Measurements from ENCODE around the gene SLC48A1.

SLC48A1 gene

DNA sequence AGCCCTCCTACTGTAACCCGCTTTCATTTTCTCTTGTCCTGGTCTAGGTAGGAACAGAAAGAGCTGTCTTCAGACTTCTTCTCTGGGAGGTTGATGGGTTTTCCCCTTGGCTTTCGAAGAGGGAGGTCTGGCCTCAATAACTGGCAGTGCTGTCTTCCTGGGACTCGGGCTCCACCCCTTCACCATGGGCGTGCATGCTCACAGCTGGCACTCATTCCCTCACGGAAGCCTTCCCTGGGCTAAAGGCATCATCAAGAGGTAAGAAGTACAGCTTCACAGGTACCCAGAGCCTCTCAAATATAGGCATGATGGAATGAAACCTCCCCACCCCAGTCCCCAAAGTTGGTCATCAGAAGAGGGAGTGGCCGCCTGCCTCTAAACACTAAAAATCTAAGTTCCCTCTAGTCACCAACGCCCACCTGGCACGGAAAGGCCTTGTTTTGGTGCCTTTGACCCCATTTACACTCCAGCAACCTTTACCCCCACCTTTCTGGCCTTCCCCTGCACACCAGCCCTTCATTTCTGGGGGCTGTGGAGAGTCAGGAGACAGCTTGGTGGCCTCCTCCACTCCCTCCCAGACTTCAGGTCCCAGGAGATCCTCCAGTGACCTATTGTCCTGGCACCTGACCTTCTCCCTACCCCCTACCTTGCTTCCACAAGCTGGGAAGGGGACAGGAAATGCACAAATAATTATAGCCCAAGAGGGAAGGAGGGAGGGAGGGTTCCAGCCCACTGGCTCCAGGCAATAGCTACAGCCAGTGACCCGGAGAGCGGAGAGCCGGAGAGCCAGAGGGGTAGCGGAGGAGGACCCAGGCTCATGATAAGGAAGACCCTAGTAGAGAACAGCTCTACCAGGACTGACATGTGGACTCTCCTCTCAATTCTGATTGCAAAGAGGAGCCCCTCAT, 17.1 kb upstream of the SLC48A1 start:
- Histone ChIP-seq H3K27ac (ENCODE audit: low read length) (peak overlapping the region; percentile 95), H3K9ac (ENCODE audit: low read length) (peak overlapping the region; percentile 66), H3K36me3 (replicated peaks; ENCODE audit: low read depth, low read length) (no peaks in the 10 kb centered on the region), H3K4me1 (ENCODE audit: low read length) (peaks cover 74% of the 10 kb centered on the region), H3K9me3 (ENCODE audit: insufficient read depth, low read length) (no peaks in the 10 kb centered on the region), H3K4me3 (ENCODE audit: low read length) (peak overlapping the region; percentile 72), H3K27me3 (ENCODE audit: low read depth, low read length) (no peaks in the 10 kb centered on the region), H3K79me2 (ENCODE audit: low read length) (no peaks in the 10 kb centered on the region), H3K4me2 (ENCODE audit: low read length) (peak overlapping the region; percentile 82), H2AFZ (ENCODE audit: low read depth, low read length) (0 out of 2 replicates have a peak overlapping the region, but pooled peaks have one; percentile 3), H4K20me1 (ENCODE audit: insufficient read depth, low read length) (no peaks in the 10 kb centered on the region)
- TF ChIP-seq, protein P1, sequence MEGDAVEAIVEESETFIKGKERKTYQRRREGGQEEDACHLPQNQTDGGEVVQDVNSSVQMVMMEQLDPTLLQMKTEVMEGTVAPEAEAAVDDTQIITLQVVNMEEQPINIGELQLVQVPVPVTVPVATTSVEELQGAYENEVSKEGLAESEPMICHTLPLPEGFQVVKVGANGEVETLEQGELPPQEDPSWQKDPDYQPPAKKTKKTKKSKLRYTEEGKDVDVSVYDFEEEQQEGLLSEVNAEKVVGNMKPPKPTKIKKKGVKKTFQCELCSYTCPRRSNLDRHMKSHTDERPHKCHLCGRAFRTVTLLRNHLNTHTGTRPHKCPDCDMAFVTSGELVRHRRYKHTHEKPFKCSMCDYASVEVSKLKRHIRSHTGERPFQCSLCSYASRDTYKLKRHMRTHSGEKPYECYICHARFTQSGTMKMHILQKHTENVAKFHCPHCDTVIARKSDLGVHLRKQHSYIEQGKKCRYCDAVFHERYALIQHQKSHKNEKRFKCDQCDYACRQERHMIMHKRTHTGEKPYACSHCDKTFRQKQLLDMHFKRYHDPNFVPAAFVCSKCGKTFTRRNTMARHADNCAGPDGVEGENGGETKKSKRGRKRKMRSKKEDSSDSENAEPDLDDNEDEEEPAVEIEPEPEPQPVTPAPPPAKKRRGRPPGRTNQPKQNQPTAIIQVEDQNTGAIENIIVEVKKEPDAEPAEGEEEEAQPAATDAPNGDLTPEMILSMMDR (IDR thresholded peaks at IDR 0.05; ENCODE audit: low read depth, low read length), result no peak
- TF ChIP-seq EZH2phosphoT487 (IDR thresholded peaks at IDR 0.05; ENCODE audit: low read depth), result no peak

DNA sequence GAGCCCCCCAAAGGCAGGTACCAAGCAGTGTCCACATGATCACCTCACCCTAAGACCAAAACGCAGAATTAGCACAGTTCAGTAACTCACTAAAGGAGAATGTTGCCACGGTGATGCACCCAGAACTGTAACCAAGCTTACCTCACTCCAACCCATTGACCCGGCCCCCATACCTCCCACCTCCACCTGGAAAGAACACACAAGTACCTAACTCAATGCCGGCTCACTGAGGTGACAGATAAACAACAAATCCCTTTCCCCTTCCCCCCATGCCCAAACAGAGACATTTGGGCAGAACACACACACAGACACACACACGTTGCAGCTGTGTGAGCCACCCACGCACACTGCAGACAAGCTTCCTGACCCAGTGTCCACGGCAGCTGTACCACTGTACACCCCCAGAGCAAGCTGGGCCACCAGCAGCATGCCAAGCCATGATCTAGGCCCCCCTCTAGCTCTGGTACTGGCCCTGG, 15.6 kb upstream of the SLC48A1 start:
- Histone ChIP-seq H3K4me2 (ENCODE audit: low read length) (peak overlapping the region; percentile 94; the same call in 1 of the 2 replicates), H3K79me2 (ENCODE audit: low read length) (no peaks in the 10 kb centered on the region), H4K20me1 (ENCODE audit: insufficient read depth, low read length) (no peaks in the 10 kb centered on the region), H3K4me3 (ENCODE audit: low read length) (no peak overlapping the region), H3K9me3 (ENCODE audit: insufficient read depth, low read length) (no peaks in the 10 kb centered on the region), H3K4me1 (ENCODE audit: low read length) (peaks cover 59% of the 10 kb centered on the region), H3K9ac (ENCODE audit: low read length) (no peak overlapping the region), H3K27ac (ENCODE audit: low read length) (no peak overlapping the region), H2AFZ (ENCODE audit: low read depth, low read length) (no peak overlapping the region), H3K27me3 (ENCODE audit: low read depth, low read length) (no peaks in the 10 kb centered on the region), H3K36me3 (replicated peaks; ENCODE audit: low read depth, low read length) (no peaks in the 10 kb centered on the region)
- TF ChIP-seq, protein P1 (IDR thresholded peaks at IDR 0.05; ENCODE audit: low read depth, low read length), result no peak
- TF ChIP-seq EZH2phosphoT487 (IDR thresholded peaks at IDR 0.05; ENCODE audit: low read depth), result no peak

DNA sequence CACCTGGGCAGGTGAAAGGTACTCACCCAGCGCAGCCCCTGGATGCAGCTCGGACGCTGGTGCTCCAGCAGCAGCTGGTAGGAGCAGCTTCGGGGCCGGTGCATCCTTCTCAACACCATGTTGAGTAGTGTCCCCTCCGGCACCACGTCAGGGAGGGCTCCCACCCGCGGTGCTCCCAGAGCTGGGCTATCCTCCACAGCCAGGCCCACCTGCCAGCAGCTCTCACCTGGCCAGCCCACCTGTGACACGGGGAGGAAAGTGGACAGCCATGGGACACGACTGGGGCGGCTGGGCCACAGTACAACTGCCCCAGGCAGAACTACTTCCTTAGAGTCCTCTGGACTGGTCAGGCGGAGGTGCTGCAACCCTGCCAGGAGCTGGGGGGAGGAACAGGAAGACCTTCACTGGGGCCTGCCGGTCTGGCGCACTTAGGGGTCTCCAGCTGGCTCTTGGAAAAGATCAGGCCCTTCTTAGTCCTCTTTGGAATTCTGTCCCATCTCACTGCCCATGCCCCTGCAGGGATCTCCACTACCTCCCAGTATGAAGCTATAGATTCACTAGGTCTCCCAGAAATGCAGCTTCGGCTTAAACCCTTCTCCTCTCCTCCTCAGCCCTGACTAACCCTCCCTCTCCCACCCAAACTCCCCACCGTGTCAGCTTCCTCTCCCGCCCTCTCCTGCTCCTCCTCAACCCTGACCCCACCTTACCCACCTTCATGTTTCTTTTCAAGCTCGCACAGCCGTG, 15.0 kb upstream of the SLC48A1 start:
- Histone ChIP-seq H3K4me1 (ENCODE audit: low read length) (peaks cover 57% of the 10 kb centered on the region), H3K4me2 (ENCODE audit: low read length) (peak overlapping the region; percentile 94), H3K27ac (ENCODE audit: low read length) (no peak overlapping the region), H3K9me3 (ENCODE audit: insufficient read depth, low read length) (no peaks in the 10 kb centered on the region), H3K9ac (ENCODE audit: low read length) (peak overlapping the region; percentile 77; the same call in 1 of the 2 replicates), H3K27me3 (ENCODE audit: low read depth, low read length) (no peaks in the 10 kb centered on the region), H2AFZ (ENCODE audit: low read depth, low read length) (no peak overlapping the region), H3K36me3 (replicated peaks; ENCODE audit: low read depth, low read length) (no peaks in the 10 kb centered on the region), H4K20me1 (ENCODE audit: insufficient read depth, low read length) (no peaks in the 10 kb centered on the region), H3K79me2 (ENCODE audit: low read length) (no peaks in the 10 kb centered on the region), H3K4me3 (ENCODE audit: low read length) (peak overlapping the region; percentile 89)
- TF ChIP-seq, protein P1 (IDR thresholded peaks at IDR 0.05; ENCODE audit: low read depth, low read length), result no peak

- H3K4me1 ChIP-seq (ENCODE audit: low read length), result peaks cover 52% of the 10 kb centered on the region
- H2AFZ ChIP-seq (ENCODE audit: low read depth, low read length), result peak overlapping the region; percentile 79; the same call in 1 of the 2 replicates
- H3K27me3 ChIP-seq (ENCODE audit: low read depth, low read length), result no peaks in the 10 kb centered on the region
- H3K4me2 ChIP-seq (ENCODE audit: low read length), result peak overlapping the region; percentile 94
- H3K9me3 ChIP-seq (ENCODE audit: insufficient read depth, low read length), result no peaks in the 10 kb centered on the region
- TF ChIP-seq, protein P1 (IDR thresholded peaks at IDR 0.05; ENCODE audit: low read depth, low read length), result no peak
- no peak for TF ChIP-seq EZH2phosphoT487 (IDR thresholded peaks at IDR 0.05; ENCODE audit: low read depth)
- no peaks in the 10 kb centered on the region for H4K20me1 ChIP-seq (ENCODE audit: insufficient read depth, low read length)
- H3K4me3 ChIP-seq (ENCODE audit: low read length), result peak overlapping the region; percentile 89
- no peaks in the 10 kb centered on the region for H3K36me3 ChIP-seq (replicated peaks; ENCODE audit: low read depth, low read length)
- peak overlapping the region; percentile 77; the same call in 1 of the 2 replicates for H3K9ac ChIP-seq (ENCODE audit: low read length)
- no peak overlapping the region for H3K27ac ChIP-seq (ENCODE audit: low read length)
- no peaks in the 10 kb centered on the region for H3K79me2 ChIP-seq (ENCODE audit: low read length)
Measured at GRCh38 chr12:47758584-47758833, 14.5 kb upstream of the SLC48A1 start.
